Stimulated activated CD8-positive, alpha-beta memory T cell treated with anti-CD3 and anti-CD28 coated beads, Interleukin-2, amount 100 ng/mL, for 1 hour (primary cell): ENCODE results near the gene PGS1.

ENCODE experiments used
- DNase-seq, 2 donors: peaks; one replicate each; pipeline ENCODE4 v3.0.0-alpha.2; 2020; ENCODE audit warnings: low read depth in 2 of 2

Gene PGS1

GRCh38 chr17:78364436-78365281 is 13.8 kb upstream of the PGS1 start:
- no peak for DNase-seq

- no peak for DNase-seq
Measured at GRCh38 chr17:78365561-78366108, 12.8 kb upstream of the PGS1 start.

- DNase-seq: no peak
Measured at GRCh38 chr17:78366109-78366848, 12.2 kb upstream of the PGS1 start.

GRCh38 chr17:78367193-78367592 is 11.3 kb upstream of the PGS1 start:
- no peak for DNase-seq

DNA sequence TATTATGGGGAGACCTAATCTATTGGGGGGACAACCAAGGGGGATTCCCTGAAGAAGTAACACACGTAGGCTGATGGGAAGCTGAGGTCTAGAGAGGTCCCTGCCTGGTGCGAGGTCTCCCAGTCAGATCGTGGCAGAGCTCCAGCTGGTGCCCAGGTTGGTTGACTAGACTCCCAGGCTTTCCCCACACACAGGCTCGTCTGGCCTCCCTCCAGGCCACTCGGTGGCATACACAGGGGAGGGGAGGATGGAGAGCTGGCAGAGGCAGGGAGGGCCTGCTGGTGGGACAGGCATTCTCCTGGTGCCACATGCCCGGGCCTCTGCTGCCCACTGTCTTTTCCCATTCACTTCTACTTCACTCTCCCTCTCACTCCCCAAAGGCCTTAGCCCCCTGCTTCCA is 10.1 kb upstream of the PGS1 start:
- DNase-seq: no peak

- DNase-seq: no peak
Measured at GRCh38 chr17:78368854-78369495, 9.5 kb upstream of the PGS1 start.

GRCh38 chr17:78369791-78370381 is 8.6 kb upstream of the PGS1 start:
- no peak for DNase-seq

GRCh38 chr17:78371056-78371455 is 7.4 kb upstream of the PGS1 start:
- DNase-seq: no peak

- no peak for DNase-seq
Measured at GRCh38 chr17:78372841-78373240, 5.6 kb upstream of the PGS1 start.

GRCh38 chr17:78374189-78374588 is 4.3 kb upstream of the PGS1 start:
- DNase-seq: no peak

- DNase-seq: no peak
Measured at GRCh38 chr17:78374631-78375274, 3.7 kb upstream of the PGS1 start.

GRCh38 chr17:78375401-78376151 is 2.9 kb upstream of the PGS1 start:
- DNase-seq: no peak

DNA sequence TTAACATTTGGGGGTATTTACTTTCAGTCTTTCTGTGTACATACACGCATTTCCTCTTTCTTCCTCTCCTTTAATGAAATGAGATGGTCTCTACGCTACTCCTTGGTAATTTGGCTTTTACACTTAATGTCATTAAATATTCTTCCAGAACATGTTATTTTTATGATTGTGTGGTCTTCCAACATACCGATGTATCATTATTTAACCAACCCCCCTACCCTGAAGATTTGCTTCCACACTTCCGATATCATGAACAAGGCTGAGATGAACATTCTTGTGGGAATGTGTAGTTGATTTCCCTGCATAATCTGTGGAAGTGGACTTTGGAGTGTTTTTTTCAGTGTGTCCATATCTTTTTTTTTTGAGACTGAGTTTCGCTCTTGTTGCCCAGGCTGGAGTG is 2.3 kb upstream of the PGS1 start:
- no peak for DNase-seq

DNA sequence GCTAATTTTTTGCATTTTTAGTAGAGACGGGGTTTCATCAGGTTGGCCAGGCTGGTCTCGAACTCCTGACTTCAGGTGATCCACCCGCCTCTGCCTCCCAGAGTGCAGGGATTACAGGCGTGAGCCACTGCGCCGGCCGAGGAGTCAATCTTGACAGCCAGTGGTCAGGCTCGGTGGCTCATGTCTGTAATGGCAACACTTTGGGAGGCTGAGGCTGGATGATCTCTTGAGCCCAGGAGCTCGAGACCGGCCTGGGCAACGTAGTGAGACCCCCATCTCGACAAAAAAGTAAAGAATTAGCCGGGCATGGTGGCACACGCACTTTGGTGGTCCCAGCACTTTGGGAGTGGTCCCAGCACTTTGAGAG is 608 bp upstream of the PGS1 start:
- no peak for DNase-seq

DNA sequence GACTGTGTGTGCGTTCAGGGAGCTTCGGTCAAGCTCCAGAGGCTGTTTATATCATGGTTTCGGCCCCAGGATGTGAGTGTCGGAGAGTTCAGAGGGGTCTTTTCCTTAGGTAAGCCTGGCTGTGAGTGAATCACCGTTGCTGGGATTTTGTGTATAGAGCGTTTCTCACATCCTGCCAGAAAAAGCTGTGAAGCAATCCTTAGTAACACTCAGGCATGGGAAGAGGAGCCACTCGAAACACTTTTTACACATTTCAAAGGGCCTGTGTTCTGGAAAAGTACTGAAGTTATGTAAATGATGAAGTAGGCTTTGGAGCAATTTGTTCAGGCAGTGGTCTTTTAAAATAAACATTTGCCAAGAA is 662 bp downstream of the PGS1 start:
- DNase-seq: no peak

DNA sequence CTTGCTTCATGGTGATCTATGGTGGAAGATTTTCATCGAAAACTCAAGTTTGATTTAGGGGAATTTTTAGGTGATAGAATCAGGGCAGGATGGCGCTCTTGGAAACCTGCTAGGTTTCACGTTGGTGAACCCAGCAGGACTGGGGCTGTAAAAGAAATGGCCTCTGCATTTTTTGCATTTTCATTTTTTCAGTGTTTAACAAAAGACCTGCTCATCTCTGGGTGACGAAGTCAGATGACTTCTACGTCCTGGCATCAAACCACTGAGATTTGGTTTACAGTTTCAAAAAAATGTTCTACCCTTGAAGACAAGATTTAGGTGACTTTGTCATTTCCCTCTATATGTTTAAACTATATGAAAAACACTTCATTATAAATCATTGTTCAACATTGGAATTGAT is 1.9 kb downstream of the PGS1 start:
- DNase-seq: no peak

- DNase-seq: no peak
Measured at GRCh38 chr17:78381601-78382232, 3.3 kb downstream of the PGS1 start.

GRCh38 chr17:78383725-78384471 is 5.4 kb downstream of the PGS1 start:
- no peak for DNase-seq

GRCh38 chr17:78384479-78385175 is 6.2 kb downstream of the PGS1 start:
- no peak for DNase-seq
